ENCODE data around the gene MS4A10.
"Not testable (repeated sequence)": the region's sequence is repeated elsewhere in the genome, so short reads cannot be mapped to it uniquely, and the experiment has no call there.

The MS4A10 gene

DNA sequence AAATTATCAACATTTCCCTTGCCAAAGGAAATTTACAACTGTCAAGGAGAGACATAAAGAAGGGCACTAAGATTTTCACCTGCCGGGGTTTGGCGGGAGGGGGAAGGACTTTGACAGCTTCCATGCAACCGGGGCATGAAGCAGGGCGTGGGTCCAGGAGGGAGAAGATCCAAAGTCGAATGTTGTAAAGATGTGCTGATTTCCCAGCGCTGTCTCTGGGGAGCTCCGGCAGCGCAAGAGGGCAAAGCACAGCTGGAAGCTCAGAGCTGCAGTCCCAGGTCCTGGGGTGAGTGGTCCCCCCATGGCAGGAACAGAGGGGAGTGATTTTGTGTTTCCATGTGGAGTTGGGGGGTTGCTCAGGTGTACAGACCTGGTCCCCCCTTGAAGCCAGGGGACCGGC, at the start of gene MS4A10:
Gene MS4A10 (plus strand): TSS at position 198 of the 400 bp plus-strand sequence. CDS start 5,003 bp downstream, outside the sequence.
- no peak for DNase-seq

GRCh38 chr11:60739114-60739513, 46.0 kb upstream of the MS4A10 start:
- DNase-seq, result no peak

- DNase-seq, result no peak
Measured at GRCh38 chr11:60740573-60740972, 44.6 kb upstream of the MS4A10 start.

- DNase-seq, result no peak
Measured at GRCh38 chr11:60741421-60741820, 43.7 kb upstream of the MS4A10 start.

- no peak for DNase-seq
Measured at GRCh38 chr11:60743058-60743457, 42.1 kb upstream of the MS4A10 start.

- no peak for DNase-seq
Measured at GRCh38 chr11:60744114-60744513, 41.0 kb upstream of the MS4A10 start.

- DNase-seq, result no peak
Measured at GRCh38 chr11:60747359-60747873, 37.7 kb upstream of the MS4A10 start.

DNA sequence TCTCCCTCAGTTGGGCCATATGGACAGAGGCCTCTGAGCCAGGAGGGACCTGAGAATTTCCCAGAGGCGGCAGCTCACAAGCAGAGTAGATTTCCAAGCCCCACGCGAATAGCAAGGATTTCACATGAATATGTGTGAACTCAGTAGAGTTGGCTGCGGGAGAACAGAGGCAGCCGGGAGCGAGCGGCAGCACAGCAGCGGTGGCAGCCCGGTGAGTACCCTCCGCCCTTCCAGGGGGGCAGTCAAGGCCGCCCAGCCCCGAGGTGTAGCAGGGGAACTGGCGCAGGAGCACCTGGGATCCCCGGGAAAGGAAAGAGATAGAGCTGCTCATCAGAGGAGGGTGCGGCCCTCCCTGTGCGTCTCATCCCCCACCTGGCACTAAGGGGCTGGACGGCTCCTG, 36.9 kb upstream of the MS4A10 start:
- no peak for DNase-seq

DNA sequence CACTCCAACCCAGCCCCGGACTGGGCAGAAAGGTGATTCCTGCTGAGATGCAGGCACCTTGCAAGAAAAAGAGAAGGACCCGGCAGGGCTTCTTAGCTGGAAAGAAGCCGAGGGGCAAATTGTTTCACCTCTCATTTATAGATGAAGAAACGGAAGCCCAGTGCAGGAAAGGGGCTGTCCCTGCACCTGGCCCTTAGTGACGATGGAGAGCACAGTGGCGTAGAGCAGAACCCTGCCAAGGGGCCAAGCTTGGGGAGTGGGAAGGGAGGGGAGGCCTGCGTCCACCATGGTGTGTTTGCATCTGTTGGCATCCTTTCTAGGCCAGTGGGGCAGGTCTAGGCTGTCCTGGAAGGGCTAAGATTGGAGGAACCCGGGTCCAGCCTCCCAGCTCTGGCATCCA, 36.3 kb upstream of the MS4A10 start:
- DNase-seq, result no peak

GRCh38 chr11:60750911-60751310, 34.2 kb upstream of the MS4A10 start:
- no peak for DNase-seq

DNA sequence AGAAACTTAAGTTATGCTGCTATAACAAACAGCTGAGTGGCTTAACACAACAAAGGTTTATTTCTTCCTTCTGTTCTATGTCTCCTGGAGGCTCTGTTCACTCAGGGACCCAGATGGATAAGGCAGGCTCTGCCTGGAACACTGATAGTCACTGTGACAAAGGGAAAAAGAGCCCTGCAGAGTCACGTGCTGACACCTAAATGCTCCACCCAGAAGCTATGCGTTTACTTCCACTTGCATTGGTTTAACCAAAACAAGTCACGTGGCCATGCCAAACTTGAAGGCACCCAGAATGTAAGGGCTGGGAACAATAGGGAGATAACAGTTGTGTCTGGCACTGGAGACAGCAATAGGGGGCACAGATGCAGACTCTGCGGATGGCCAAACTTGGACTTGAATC, 31.8 kb upstream of the MS4A10 start:
- DNase-seq, result no peak

DNA sequence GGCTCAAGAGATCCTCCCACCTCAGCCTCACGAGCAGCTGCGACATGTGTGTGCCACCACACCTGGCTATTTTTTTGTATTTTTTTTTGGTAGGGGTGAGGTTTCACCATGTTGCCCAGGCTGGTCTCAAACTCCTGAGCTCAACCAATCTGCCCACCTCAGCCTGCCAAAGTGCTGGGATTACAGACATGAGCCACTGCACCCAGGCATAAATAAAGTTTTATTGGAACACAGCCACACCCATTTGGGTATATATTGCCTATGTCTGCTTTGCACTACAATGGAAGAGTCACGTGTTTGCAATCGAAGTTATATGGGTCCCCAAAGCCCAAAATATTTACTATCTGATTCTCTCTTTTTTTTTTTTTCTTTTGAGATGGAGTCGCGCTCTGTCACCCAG, 30.2 kb upstream of the MS4A10 start:
- DNase-seq, result no peak

DNA sequence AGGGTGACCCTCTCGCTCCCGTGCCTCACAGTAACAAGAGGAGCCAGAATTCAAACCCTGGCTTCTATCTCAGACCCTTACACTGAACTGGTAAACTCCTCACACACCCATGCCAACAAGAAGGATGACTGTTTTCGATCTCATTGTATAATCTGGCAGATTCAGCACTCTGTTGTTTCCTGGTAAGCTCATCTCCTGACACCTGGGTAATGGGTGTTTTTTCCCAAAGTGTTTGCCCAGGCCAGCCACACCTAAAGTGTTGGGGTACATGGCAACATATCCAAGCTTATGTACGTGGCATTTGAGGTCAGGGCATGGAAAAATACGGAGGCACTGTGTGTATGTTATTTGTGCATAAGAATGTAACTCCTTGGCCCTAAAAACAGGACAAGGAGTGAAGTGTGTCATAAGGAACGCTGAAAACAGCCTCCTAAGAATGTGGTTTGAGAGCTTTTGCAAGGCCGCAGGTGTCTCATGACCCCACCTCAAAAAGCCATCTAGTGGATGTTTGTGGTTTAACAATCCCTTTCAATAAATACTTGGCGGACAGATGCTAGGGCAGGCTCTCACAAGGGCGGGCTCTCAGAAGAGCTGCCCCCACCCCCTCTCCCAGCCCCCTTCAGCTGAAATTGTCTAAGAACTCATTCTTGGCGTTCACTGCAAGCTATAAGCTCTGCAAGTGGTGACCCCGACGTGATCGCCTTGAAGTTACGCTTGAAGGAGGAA, 28.7 kb upstream of the MS4A10 start, which contains the start of gene MS4A15:
Gene MS4A15 (plus strand): TSS at position 561 of the 726 bp plus-strand sequence. CDS start 6,867 bp downstream, outside the sequence.
- no peak for DNase-seq

DNA sequence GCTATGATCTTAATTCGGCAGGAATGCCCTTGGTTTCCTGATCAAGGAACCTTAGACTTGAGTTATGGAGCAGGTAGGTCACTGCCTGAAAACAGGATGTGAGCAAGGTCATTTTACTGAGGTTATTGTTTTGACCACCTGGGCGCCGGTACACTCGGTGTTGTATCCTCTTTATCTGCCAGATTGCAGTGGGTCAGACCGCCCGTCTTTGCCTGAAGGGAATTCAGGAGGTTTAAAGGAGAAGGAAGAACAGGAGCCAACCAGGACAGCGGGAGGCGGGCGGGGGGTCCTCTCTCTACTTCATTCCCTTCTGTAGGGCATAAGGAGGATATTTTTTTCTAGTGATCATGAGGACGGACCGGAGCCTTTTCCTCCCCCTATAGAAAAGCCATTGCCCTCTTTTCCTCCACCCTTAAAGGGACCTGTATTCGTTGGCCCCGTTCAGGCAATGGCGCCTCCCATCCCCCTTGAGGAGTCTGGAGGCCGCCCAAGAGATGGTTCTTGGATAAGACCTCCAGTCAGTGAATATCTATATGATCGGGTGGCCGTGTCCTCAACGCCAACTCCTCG, 27.8 kb upstream of the MS4A10 start:
- DNase-seq, result no peak

GRCh38 chr11:60758671-60759070, 26.5 kb upstream of the MS4A10 start:
- DNase-seq, result not testable (repeated sequence)

- not testable (repeated sequence) for DNase-seq
Measured at GRCh38 chr11:60759438-60760225, 25.5 kb upstream of the MS4A10 start.

DNA sequence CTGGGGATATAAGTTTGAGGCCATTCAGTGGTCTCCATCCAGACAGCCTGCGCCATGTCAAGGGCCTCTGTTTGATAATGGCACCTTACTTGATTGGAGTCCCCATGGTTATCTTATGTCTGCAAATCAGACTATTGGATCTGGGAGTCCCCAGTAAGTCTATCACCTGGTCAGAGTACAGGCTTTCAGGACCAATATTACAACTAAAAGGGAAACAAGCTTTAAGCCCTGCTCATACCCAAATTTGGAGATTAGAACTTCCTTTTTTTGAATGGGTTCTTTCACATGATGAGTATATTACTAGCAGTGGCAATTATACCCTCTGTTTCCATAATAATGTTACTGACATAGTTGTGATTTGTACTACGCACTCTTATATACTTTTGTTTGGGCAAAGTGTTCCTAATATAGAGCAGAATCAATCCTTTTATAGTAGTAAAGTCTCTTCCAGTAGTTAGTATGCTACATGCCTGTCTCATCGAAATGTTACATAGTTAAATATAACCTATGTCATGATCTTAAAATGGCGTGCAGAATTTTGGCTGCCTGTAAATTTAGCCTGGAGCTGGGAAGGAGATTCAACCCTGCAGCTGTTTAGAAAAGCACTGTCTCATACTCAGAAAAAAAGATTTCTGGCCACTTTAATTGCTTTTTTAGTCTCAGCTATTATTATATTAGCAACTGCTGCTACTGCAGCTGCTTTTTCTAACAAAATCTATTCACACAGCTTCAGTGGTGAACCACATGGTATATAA, 23.5 kb upstream of the MS4A10 start:
- no peak for DNase-seq

DNA sequence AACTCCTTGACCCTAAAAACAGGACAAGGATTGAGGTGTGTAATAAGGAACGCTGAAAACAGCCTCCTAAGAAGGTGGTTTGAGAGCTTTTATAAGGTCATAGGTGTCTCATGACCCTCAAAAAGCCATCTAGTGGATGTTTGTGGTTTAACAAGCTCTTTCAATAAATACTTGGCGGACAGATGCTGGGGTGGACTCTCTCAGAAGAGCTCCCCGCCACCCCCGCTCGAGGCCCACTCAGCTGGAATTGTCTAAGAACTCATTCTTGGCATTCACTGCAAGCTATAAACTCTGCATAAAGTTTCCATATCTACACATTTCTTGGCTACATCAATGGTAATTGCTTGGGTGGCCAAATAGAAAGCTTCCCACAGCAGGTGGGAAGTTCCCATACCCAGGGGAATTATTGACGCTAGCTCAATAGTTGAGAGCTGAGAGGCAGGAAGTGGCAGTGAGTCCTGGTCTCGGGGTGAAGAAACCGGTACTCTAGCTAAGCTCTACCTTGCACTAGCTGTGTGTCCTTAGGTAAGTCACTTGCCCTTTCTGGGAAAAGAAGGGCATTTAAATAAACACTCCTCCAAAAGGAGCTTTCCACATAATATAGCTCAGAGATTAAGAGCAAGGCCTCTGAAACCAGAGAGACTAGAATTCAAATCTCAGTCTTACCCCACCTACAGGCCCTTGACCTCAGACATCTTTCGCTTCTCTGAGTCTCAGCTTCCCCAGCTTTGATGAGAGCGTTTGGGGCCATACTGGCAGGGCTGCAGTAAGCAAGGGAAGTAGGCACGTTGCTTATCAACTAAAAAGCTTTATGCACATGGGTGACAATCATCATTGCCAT, 22.1 kb upstream of the MS4A10 start:
- no peak for DNase-seq

DNA sequence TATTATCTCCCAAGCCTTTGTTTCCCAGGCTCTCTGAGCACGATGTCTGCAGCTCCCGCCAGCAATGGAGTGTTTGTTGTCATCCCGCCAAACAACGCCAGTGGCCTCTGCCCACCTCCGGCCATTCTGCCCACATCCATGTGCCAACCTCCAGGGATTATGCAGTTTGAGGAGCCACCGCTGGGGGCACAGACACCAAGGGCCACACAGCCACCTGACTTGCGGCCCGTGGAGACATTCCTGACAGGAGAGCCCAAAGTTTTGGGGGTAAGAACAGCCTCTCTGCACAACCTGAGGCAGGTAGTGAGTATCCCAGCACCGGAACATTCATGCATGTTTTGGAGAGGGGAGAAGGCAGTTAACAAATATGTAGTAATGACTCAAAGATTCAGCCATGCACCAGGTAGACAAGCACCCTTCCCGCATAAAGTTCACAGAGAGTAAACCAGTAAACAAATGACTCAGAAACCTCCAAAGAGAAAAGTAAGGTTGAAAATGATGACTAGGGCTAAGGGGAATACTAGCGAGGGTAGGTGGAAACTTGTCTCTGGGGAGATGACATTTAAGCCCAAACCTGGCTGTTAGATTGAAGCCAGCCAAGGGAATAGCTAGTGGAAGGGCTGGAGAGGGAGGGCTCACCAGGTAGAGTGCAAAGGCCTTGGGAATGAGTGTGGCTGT, 21.3 kb upstream of the MS4A10 start:
- no peak for DNase-seq

DNA sequence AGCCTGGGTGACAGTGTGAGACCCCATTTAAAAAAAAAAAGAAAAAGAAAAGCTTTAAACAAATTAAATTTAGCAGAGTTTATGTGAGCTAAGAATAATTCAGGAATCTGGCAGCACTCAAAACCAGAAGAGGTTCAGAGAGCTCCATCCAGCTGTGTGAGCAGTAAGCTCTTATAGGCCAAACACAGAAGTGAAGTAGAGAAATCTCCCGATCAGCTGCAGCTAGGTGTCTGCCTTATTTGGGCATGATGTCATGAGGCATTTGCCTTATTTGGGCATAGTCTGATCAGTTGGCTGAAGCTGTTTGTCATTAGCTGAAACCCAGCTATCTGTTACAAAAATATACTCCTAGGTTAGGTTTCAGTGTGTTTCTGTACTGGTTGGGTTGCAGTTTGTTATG, 20.3 kb upstream of the MS4A10 start:
- no peak for DNase-seq

- no peak for DNase-seq
Measured at GRCh38 chr11:60765355-60765754, 19.8 kb upstream of the MS4A10 start.

All from activated CD8-positive, alpha-beta memory T cell treated with anti-CD3 and anti-CD28 coated beads, Interleukin-2, amount 50 U/mL, for 4 hours (primary cell).